Measurements from ENCODE around the gene MTPN.

Gene MTPN

GRCh38 chr7:135878284-135878683, 98.9 kb downstream of the MTPN start:
- DNase-seq: no peak

- DNase-seq: no peak
Measured at GRCh38 chr7:135877805-135878204, 99.4 kb downstream of the MTPN start.

All from CD4-positive, alpha-beta T cell treated with Interleukin-6 for 4 hours (primary cell).